Stomach (tissue), 9 donors: ENCODE measurements around the gene EIF2S2. TPM values are rescaled to one million over a fixed set of nuclear protein-coding genes. Genes with fewer than 3 reads are reported as not detected.

Experiments
- DNase-seq, 2 donors: peaks; one replicate each; pipeline versions ENCODE4 v3.0.0 to v3.0.0-alpha.2; 2013 to 2019
- H3K27ac ChIP-seq, 5 donors: fragments of 200-600 bp in 4 of 5; sonication (generic) in 4 of 5; one replicate each; pipeline ENCODE4 v1.5.1; 2013 to 2019; ENCODE audit warnings: mild to moderate bottlenecking in 1 of 5, moderate library complexity in 1 of 5
- H3K27me3 ChIP-seq, 3 donors: fragments of 200-600 bp; sonication (generic); one replicate each; pipeline ENCODE4 v1.5.1; 2017 to 2019; ENCODE audit warnings: mixed run types in 1 of 3
- H3K36me3 ChIP-seq, 4 donors: fragments of 200-600 bp; sonication (generic); 1 replicate in 3 of 4; 2 replicates in 1 of 4; pipeline ENCODE4 v1.5.1; 2016 to 2019
- H3K4me1 ChIP-seq, 4 donors: fragments of 200-600 bp; sonication (generic); one replicate each; pipeline ENCODE4 v1.5.1; 2016 to 2019
- H3K4me3 ChIP-seq, 4 donors: fragments of 200-600 bp; sonication (generic) in 3 of 4; one replicate each; pipeline ENCODE4 v1.5.1; 2016 to 2019; ENCODE audit warnings: mild to moderate bottlenecking in 1 of 4
- H3K9me3 ChIP-seq, 4 donors: fragments of 200-600 bp; sonication (generic); one replicate each; pipeline ENCODE4 v1.5.1; 2016 to 2019
- EP300 ChIP-seq: sonication (generic); formaldehyde crosslinking; IDR thresholded peaks from one replicate; pipeline ENCODE4 v1.6.1; 2017; ENCODE audit warnings: antibody characterized with exemption
- POLR2A ChIP-seq, 4 donors: fragments of 450-650 bp; IDR thresholded peaks; one replicate each; pipeline ENCODE4 v1.6.1; 2016; ENCODE audit warnings: antibody characterized with exemption in 4 of 4, control low read depth in 2 of 4, mild to moderate bottlenecking in 1 of 4, moderate library complexity in 1 of 4
- POLR2AphosphoS5 ChIP-seq, 3 donors: sonication (generic); formaldehyde crosslinking; IDR thresholded peaks; one replicate each; pipeline ENCODE4 v1.6.1; 2016; ENCODE audit warnings: antibody characterized with exemption in 3 of 3
- WGBS, 5 donors: extraction: QIAGEN DNeasy Blood & Tissue Kit in 3 of 5; methylation state at CpG; one replicate each; pipeline versions ENCODE4 v1.1.5 to v1.1.7; 2013 to 2018; 5-methylcytosine and 5-hydroxymethylcytosine counted together
- intact Hi-C: fragments of 100-400 bp; cut with DNase I; formaldehyde crosslinking; loops from one replicate; pipeline ENCODE4 v1.15.1; 2023; ENCODE audit warnings: low total_unique reads
- polyA plus RNA-seq, 3 donors: library from polyadenylated mRNA; stranded (reverse); fragments of 200-250 nt; gene quantifications; one replicate each; pipeline ENCODE4 v1.2.3, GENCODE V29; 2013
- total RNA-seq, 5 donors: library from RNA; depleted of rRNA; stranded (reverse); fragments of >200 nt; gene quantifications; one replicate each; pipeline versions ENCODE4 v1.1.0 to v1.2.3, GENCODE V29; 2014 to 2016
- TF ChIP-seq, protein P1 (sequence below), 7 experiments: fragments of 450-650 bp in 4 of 7; fragments of 200-600 bp in 3 of 7; sonication (generic) in 3 of 7; IDR thresholded peaks; one replicate each; pipeline ENCODE4 v1.5.1; 2016 to 2019; ENCODE audit warnings: antibody characterized with exemption in 7 of 7, control low read depth in 2 of 7, mild to moderate bottlenecking in 1 of 7
- donor health status: healthy with polysubstance abuse.
- donor health status: Bipolar disorder and iron deficiency.
- donor health status: healthy.

EIF2S2 gene
- total and polyA plus RNA-seq, 8 donors = 26.6 to 92.4 (median 45.6) TPM

DNA sequence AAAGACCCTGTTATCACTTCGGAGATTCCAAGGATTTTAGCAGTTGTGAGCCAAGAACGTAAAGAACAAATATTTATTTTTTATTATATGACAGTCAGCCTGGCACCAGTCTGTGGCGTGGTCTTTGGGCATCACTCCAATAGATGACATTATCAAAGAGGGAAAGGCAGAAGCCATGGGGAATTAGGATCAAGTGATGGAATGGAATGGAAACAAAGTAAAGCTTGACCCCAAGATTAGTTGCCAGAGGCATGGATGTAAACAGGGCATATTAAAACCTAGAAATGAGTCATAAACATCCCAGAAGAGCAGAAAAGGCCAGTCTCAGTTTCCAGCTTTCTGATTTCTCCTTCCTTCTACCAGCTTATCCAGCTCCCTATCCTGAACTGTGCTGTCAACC, 11.5 kb downstream of the EIF2S2 start:
- TF ChIP-seq EP300 = no peak
- TF ChIP-seq POLR2A (IDR thresholded peaks at IDR 0.05) = no peak
- no peak for TF ChIP-seq POLR2AphosphoS5 (IDR thresholded peaks at IDR 0.05)
- TF ChIP-seq, protein P1, sequence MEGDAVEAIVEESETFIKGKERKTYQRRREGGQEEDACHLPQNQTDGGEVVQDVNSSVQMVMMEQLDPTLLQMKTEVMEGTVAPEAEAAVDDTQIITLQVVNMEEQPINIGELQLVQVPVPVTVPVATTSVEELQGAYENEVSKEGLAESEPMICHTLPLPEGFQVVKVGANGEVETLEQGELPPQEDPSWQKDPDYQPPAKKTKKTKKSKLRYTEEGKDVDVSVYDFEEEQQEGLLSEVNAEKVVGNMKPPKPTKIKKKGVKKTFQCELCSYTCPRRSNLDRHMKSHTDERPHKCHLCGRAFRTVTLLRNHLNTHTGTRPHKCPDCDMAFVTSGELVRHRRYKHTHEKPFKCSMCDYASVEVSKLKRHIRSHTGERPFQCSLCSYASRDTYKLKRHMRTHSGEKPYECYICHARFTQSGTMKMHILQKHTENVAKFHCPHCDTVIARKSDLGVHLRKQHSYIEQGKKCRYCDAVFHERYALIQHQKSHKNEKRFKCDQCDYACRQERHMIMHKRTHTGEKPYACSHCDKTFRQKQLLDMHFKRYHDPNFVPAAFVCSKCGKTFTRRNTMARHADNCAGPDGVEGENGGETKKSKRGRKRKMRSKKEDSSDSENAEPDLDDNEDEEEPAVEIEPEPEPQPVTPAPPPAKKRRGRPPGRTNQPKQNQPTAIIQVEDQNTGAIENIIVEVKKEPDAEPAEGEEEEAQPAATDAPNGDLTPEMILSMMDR (IDR thresholded peaks at IDR 0.05) = no peak
- H3K4me3 ChIP-seq = no peak overlapping the region
- intact Hi-C loops = no loop called here
- H3K27ac ChIP-seq = no peak overlapping the region
- H3K27me3 ChIP-seq = no peaks in the 10 kb centered on the region
- H3K4me1 ChIP-seq = peaks cover 0 to 34% (median 8%) of the 10 kb centered on the region in 4 donors
- peaks cover 53 to 100% (median 99%) of the 10 kb centered on the region in 4 donors for H3K36me3 ChIP-seq
- DNase-seq = no peak
- WGBS, 5 donors = 30 to 53% (median 38%) methylated on average over 3 of the region's 3 CpGs
- no peaks in the 10 kb centered on the region for H3K9me3 ChIP-seq

DNA sequence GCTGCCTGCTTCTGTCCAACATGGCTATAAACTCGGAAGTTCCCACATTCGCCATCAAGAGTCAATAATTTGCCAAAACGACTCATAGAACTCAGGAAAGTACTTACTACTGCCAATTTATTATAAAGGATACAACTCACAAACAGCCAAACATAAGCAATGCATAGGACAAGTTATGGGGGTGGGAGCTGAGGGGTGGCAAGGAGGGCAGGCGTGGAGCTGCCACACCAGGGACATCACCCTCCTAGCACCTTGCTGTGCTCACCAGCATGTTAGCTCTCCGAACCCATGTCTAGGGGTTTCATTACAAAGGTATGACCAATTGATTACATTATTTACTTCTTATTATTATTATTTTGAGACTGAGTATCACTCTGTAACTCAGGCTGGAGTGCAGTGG, 12.4 kb downstream of the EIF2S2 start:
- no peak for DNase-seq
- peaks cover 56 to 100% (median 100%) of the 10 kb centered on the region in 4 donors for H3K36me3 ChIP-seq
- H3K27ac ChIP-seq = no peak overlapping the region
- no peak overlapping the region for H3K4me3 ChIP-seq
- 67 to 87% (median 77%) methylated on average over 5 of the region's 5 CpGs for WGBS, 5 donors
- H3K4me1 ChIP-seq = peaks cover 0 to 26% (median 5%) of the 10 kb centered on the region in 4 donors
- no peak for TF ChIP-seq EP300
- TF ChIP-seq POLR2AphosphoS5 (IDR thresholded peaks at IDR 0.05) = no peak
- TF ChIP-seq POLR2A (IDR thresholded peaks at IDR 0.05) = no peak
- TF ChIP-seq, protein P1 (IDR thresholded peaks at IDR 0.05) = no peak
- H3K9me3 ChIP-seq = no peaks in the 10 kb centered on the region
- intact Hi-C loops = no loop called here
- H3K27me3 ChIP-seq = no peaks in the 10 kb centered on the region

DNA sequence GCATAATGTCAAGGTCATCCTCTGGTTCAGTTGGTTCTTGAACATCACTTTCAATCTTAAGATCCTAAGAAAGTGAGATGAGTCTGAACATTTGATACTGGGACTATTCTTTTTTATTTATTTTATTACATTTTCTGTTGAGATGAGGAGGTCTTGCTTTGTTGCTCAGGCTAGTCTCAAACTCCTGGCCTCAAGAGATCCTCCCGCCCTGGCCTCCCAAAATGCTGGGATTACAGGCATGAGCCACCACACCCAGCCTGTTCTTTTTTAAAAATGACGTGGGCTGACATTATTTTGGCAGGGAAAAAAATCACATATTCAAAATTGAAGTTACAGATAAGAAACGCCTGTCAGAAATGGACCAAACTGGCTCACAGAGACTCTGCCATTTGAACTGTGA, 13.5 kb downstream of the EIF2S2 start:
- TF ChIP-seq POLR2A (IDR thresholded peaks at IDR 0.05) = no peak
- DNase-seq = no peak
- no peak overlapping the region for H3K4me3 ChIP-seq
- 55 to 67% (median 64%) methylated on average over 3 of the region's 3 CpGs for WGBS, 5 donors
- H3K4me1 ChIP-seq = peaks cover 0 to 18% (median 5%) of the 10 kb centered on the region in 4 donors
- no peaks in the 10 kb centered on the region for H3K27me3 ChIP-seq
- no peak overlapping the region for H3K27ac ChIP-seq
- H3K9me3 ChIP-seq = no peaks in the 10 kb centered on the region
- H3K36me3 ChIP-seq = peaks cover 49 to 100% (median 100%) of the 10 kb centered on the region in 4 donors
- intact Hi-C loops = no loop called here

DNA sequence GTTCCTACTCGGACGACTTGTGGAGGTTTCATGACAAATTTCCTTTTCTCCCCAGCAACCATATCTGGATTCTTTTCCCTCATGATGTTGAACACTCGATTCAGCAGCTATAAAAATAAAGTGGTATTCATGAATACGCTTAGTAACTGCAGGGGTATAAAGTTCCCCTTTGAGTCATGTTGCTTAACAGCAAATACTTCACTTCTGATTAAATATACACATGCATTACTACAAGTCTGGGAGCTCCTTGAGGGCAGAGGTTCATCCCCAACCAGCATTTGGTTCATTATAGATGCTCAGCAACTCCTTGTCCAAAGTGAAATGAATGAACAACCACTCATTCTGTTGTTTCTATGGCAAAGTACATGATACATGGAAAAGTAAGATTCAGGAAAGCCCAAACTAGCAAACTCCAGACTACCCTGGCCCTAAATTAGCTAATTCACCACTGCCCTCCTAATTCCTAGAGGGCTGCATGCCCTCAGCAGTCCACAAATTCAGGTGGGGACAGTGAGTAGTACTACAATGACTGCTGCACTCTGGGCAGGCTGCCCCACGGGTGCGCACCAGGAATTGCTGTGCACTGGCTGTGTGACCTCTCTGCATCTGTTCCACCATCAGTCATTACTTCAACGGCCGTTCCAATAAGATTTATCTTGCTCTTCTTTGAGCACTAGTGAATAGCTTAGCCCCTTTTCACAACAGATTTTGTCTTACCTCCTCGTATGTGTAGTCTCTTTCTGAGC, 15.2 kb downstream of the EIF2S2 start:
- Histone ChIP-seq H3K36me3 (peaks cover 55 to 100% (median 100%) of the 10 kb centered on the region in 4 donors), H3K9me3 (no peaks in the 10 kb centered on the region), H3K27ac (no peak overlapping the region), H3K27me3 (no peaks in the 10 kb centered on the region), H3K4me3 (no peak overlapping the region), H3K4me1 (peaks cover 0 to 14% (median 5%) of the 10 kb centered on the region in 4 donors)
- 68 to 85% (median 79%) methylated on average over 7 to 9 of the region's 9 CpGs for WGBS, 5 donors
- DNase-seq = no peak
- intact Hi-C loops = no loop called here
- TF ChIP-seq POLR2AphosphoS5 (IDR thresholded peaks at IDR 0.05) = no peak
- no peak for TF ChIP-seq EP300
- no peak for TF ChIP-seq POLR2A (IDR thresholded peaks at IDR 0.05)
- TF ChIP-seq, protein P1 (IDR thresholded peaks at IDR 0.05) = no peak

DNA sequence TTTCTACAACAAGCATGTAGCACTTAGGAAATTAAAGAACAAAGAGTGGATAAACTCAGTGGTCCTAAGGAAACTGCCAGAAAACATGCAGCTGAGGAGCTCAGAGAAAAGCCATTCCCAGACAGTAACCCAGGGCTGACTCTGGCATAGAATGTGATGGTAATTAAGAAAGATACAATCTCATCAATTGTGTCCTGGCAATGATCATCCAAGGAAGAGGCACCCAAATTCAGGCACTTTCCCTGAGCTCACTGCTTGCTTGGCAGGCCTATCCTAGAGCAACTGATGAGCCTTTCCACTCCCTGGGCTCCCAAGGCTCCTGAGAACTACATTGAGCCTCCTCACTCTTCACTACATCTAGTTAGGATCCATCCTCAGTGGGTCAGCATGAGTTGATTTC, 16.2 kb downstream of the EIF2S2 start:
- intact Hi-C loops = no loop called here
- Histone ChIP-seq H3K4me1 (peaks cover 0 to 4% (median 2%) of the 10 kb centered on the region in 4 donors), H3K27ac (no peak overlapping the region), H3K27me3 (no peaks in the 10 kb centered on the region), H3K36me3 (peaks cover 56 to 100% (median 100%) of the 10 kb centered on the region in 4 donors), H3K4me3 (no peak overlapping the region), H3K9me3 (no peaks in the 10 kb centered on the region)
- no peak for DNase-seq
- no peak for TF ChIP-seq POLR2A (IDR thresholded peaks at IDR 0.05)
- TF ChIP-seq, protein P1 (IDR thresholded peaks at IDR 0.05) = no peak
- TF ChIP-seq POLR2AphosphoS5 (IDR thresholded peaks at IDR 0.05) = no peak
- no peak for TF ChIP-seq EP300
